K562 (cell line): Measurements from ENCODE around the gene PRPF8. TPM values are rescaled to one million over a fixed set of nuclear protein-coding genes. Genes with fewer than 3 reads are reported as not detected.

ENCODE experiments used
- ASH1L ChIP-seq: fragments of 450-650 bp; IDR thresholded peaks from 2 replicates; pipeline ENCODE4 v1.6.1; 2018; ENCODE audit warnings: borderline replicate concordance, mild to moderate bottlenecking, low read depth; ENCODE audit not compliant: partially characterized antibody
- BACH1 ChIP-seq: fragments of 200-800 bp; sonication (Bioruptor generic); IDR thresholded peaks from 2 replicates; pipeline ENCODE4 v1.6.1; 2016; ENCODE audit warnings: missing genetic modification characterization, missing compliant biosample characterization
- BRF1 ChIP-seq: IDR thresholded peaks from 3 replicates; pipeline ENCODE4 v1.6.1; 2011; ENCODE audit warnings: borderline replicate concordance, mild to moderate bottlenecking; ENCODE audit not compliant: insufficient read length; ENCODE audit errors: extremely low read depth
- CXXC5 ChIP-seq: fragments of 250-450 bp; sonication (Bioruptor Pico); IDR thresholded peaks from 2 replicates; pipeline ENCODE4 v1.8.0; 2022; ENCODE audit warnings: inconsistent platforms, mild to moderate bottlenecking, moderate library complexity
- E2F6 ChIP-seq, 2 experiments: IDR thresholded peaks; 2 replicates each; pipeline ENCODE4 v1.6.1; 2011; ENCODE audit warnings: borderline replicate concordance in 1 of 2, control low read depth in 1 of 2, low read depth in 1 of 2, low read length in 1 of 2, mild to moderate bottlenecking in 1 of 2, mixed read lengths in 1 of 2, moderate library complexity in 1 of 2; ENCODE audit not compliant: insufficient read depth in 1 of 2, insufficient read length in 1 of 2, poor library complexity in 1 of 2, severe bottlenecking in 1 of 2; ENCODE audit errors: extremely low read depth in 1 of 2
- GTF2E2 ChIP-seq: fragments of 200-800 bp; sonication (Bioruptor generic); IDR thresholded peaks from 2 replicates; pipeline ENCODE4 v1.6.1; 2016; ENCODE audit warnings: missing genetic modification characterization, missing compliant biosample characterization
- HMG20A ChIP-seq: fragments of 450-650 bp; formaldehyde crosslinking; conservative IDR thresholded peaks from 2 replicates; pipeline ENCODE4 v1.4.0; 2020; ENCODE audit warnings: mild to moderate bottlenecking, mixed read lengths
- KDM1A ChIP-seq, 2 experiments: fragments of 450-650 bp; IDR thresholded peaks; 2 replicates each; pipeline ENCODE4 v1.6.1; 2016; ENCODE audit warnings: mild to moderate bottlenecking in 2 of 2
- MTA2 ChIP-seq: fragments of 450-650 bp; IDR thresholded peaks from 2 replicates; pipeline ENCODE4 v1.6.1; 2016; ENCODE audit warnings: low read depth
- PHB ChIP-seq: fragments of 250-450 bp; sonication (Bioruptor Pico); IDR thresholded peaks from 2 replicates; pipeline ENCODE4 v1.5.0; 2021
- PHF21A ChIP-seq: fragments of 450-650 bp; IDR thresholded peaks from 2 replicates; pipeline ENCODE4 v1.6.1; 2017; ENCODE audit warnings: low read depth, borderline replicate concordance
- PML ChIP-seq: IDR thresholded peaks from 2 replicates; pipeline ENCODE4 v1.6.1; 2012; ENCODE audit warnings: low read length, inconsistent platforms
- SAFB2 ChIP-seq: fragments of 200-400 bp; formaldehyde crosslinking; IDR thresholded peaks from 2 replicates; pipeline ENCODE4 v1.6.1; 2018; ENCODE audit warnings: borderline replicate concordance, low read length, low read depth, moderate library complexity; ENCODE audit not compliant: severe bottlenecking
- SMAD1 ChIP-seq: fragments of 150-350 bp; IDR thresholded peaks from 2 replicates; pipeline ENCODE4 v1.6.1; 2014; ENCODE audit warnings: low read length, low read depth; ENCODE audit not compliant: partially characterized antibody
- SUPT5H ChIP-seq: fragments of 450-650 bp; IDR thresholded peaks from 2 replicates; pipeline ENCODE4 v1.6.1; 2016
- TCFL5 ChIP-seq: fragments of 250-450 bp; sonication (Bioruptor Pico); conservative IDR thresholded peaks from 2 replicates; pipeline ENCODE4 v1.6.1; 2021; ENCODE audit warnings: mild to moderate bottlenecking, moderate library complexity, matching md5 sums
- ZFX ChIP-seq: sonication (generic); formaldehyde crosslinking; IDR thresholded peaks from 2 replicates; pipeline ENCODE4 v1.8.0; 2022; ENCODE audit warnings: mild to moderate bottlenecking, missing genetic modification reagents, moderate library complexity
- ZNF165 ChIP-seq: fragments of 250-450 bp; sonication (Bioruptor Pico); IDR thresholded peaks from 2 replicates; pipeline ENCODE4 v1.4.0; 2020; ENCODE audit warnings: borderline replicate concordance
- ZNF24 ChIP-seq: fragments of 450-650 bp; IDR thresholded peaks from 2 replicates; pipeline ENCODE4 v1.6.1; 2016
- ZNF707 ChIP-seq: fragments of 250-450 bp; sonication (Bioruptor Pico); conservative IDR thresholded peaks from 2 replicates; pipeline ENCODE4 v1.8.0; 2022; ENCODE audit warnings: inconsistent platforms, mild to moderate bottlenecking, moderate library complexity
- ZNF77 ChIP-seq: fragments of 250-450 bp; sonication (Bioruptor Pico); IDR thresholded peaks from 2 replicates; pipeline ENCODE4 v1.5.0; 2020
- polyA plus RNA-seq, 8 experiments: library from polyadenylated mRNA; depleted of rRNA in 4 of 8; stranded (reverse) in 5 of 8; unstranded in 3 of 8; fragments of >200 nt; fragmentation: Nextera tagmentation in 2 of 8; fragmentation: Illumina TruSeq in 1 of 8; extraction: Ambion mirVana in 2 of 8; extraction: Trizol in 1 of 8; gene quantifications; 2 replicates each; pipeline versions ENCODE4 v1.2.1 to v1.2.3, GENCODE V29; 2011 to 2014; ENCODE audit warnings: inconsistent platforms in 1 of 8, missing spikeins in 1 of 8
- total RNA-seq, 7 experiments: library from RNA; depleted of rRNA in 6 of 7; stranded (reverse); fragments of >200 nt in 6 of 7; fragmentation: Illumina TruSeq in 2 of 7; extraction: Trizol in 2 of 7; gene quantifications; 2 replicates each; pipeline versions ENCODE4 v1.2.1 to v1.2.3, GENCODE V29; 2011 to 2021; ENCODE audit warnings: low replicate concordance in 1 of 7
- TF ChIP-seq, protein P1 (sequence below): fragments of 200-800 bp; sonication (Bioruptor generic); IDR thresholded peaks from 2 replicates; pipeline ENCODE4 v1.6.1; 2017; ENCODE audit warnings: missing genetic modification characterization, missing compliant biosample characterization
- TF ChIP-seq, protein P2 (sequence below): conservative IDR thresholded peaks from 2 replicates; pipeline ENCODE4 v1.6.1; 2011; ENCODE audit warnings: low read depth, mild to moderate bottlenecking, low read length; ENCODE audit not compliant: control insufficient read depth
- TF ChIP-seq, protein P3 (sequence below): fragments of 250-450 bp; sonication (Bioruptor Pico); IDR thresholded peaks from 2 replicates; pipeline ENCODE4 v1.8.0; 2021; ENCODE audit warnings: mild to moderate bottlenecking, moderate library complexity

Gene PRPF8
- total and polyA plus RNA-seq, 9 of the 15 experiments (the other 6 are each of a cell fraction or from before 2014, with no cell fraction given) = 64.3 to 294 (median 85.9) TPM

GRCh38 chr17:1684378-1685189 is at the start of gene PRPF8 (continued):
- TF ChIP-seq BACH1 (tag) (no peak), BRF1 (no peak), MTA2 (no peak), PHB (no peak), HMG20A (CRISPR knock-in tag) (no peak), GTF2E2 (tag) (no peak), TCFL5 (CRISPR knock-in tag) (no peak), ZNF165 (CRISPR knock-in tag) (no peak), SAFB2 (no peak), ZNF707 (CRISPR knock-in tag) (no peak), E2F6 (IDR thresholded peaks at IDR 0.05; ENCODE audit: borderline replicate concordance in 1 of 2, extremely low read depth in 1 of 2, insufficient read depth in 1 of 2, insufficient read length in 1 of 2, low read depth in 1 of 2, low read length in 1 of 2, poor library complexity in 1 of 2, severe bottlenecking in 1 of 2) (peak; percentile 23 to 70), PHF21A (no peak), PML (peak; percentile 69; the same call in 1 of the 2 replicates), SUPT5H (peak; percentile 89), ASH1L (peak; percentile 39), CXXC5 (CRISPR knock-in tag) (peak; percentile 92), ZNF77 (CRISPR knock-in tag) (no peak), SMAD1 (peak; percentile 70), ZNF24 (peak; percentile 92; the same call in 1 of the 2 replicates), ZFX (CRISPR knock-in tag) (peak; percentile 95), KDM1A (IDR thresholded peaks at IDR 0.05) (no peak)
- TF ChIP-seq, protein P1, sequence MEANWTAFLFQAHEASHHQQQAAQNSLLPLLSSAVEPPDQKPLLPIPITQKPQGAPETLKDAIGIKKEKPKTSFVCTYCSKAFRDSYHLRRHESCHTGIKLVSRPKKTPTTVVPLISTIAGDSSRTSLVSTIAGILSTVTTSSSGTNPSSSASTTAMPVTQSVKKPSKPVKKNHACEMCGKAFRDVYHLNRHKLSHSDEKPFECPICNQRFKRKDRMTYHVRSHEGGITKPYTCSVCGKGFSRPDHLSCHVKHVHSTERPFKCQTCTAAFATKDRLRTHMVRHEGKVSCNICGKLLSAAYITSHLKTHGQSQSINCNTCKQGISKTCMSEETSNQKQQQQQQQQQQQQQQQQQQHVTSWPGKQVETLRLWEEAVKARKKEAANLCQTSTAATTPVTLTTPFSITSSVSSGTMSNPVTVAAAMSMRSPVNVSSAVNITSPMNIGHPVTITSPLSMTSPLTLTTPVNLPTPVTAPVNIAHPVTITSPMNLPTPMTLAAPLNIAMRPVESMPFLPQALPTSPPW (CRISPR knock-in tag) = peak; percentile 47
- TF ChIP-seq, protein P2, sequence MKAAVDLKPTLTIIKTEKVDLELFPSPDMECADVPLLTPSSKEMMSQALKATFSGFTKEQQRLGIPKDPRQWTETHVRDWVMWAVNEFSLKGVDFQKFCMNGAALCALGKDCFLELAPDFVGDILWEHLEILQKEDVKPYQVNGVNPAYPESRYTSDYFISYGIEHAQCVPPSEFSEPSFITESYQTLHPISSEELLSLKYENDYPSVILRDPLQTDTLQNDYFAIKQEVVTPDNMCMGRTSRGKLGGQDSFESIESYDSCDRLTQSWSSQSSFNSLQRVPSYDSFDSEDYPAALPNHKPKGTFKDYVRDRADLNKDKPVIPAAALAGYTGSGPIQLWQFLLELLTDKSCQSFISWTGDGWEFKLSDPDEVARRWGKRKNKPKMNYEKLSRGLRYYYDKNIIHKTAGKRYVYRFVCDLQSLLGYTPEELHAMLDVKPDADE = peak; percentile 54
- TF ChIP-seq, protein P3, sequence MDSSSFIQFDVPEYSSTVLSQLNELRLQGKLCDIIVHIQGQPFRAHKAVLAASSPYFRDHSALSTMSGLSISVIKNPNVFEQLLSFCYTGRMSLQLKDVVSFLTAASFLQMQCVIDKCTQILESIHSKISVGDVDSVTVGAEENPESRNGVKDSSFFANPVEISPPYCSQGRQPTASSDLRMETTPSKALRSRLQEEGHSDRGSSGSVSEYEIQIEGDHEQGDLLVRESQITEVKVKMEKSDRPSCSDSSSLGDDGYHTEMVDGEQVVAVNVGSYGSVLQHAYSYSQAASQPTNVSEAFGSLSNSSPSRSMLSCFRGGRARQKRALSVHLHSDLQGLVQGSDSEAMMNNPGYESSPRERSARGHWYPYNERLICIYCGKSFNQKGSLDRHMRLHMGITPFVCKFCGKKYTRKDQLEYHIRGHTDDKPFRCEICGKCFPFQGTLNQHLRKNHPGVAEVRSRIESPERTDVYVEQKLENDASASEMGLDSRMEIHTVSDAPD = no peak
